PC-9 (cell line): ENCODE results near the gene PGS1. TPM values are rescaled to one million over a fixed set of nuclear protein-coding genes. Genes with fewer than 3 reads are reported as not detected.

ENCODE experiments used
- BruUV-seq: library from RNA; stranded (reverse); fragments of 400-500 nt; replicated peaks from 2 replicates; lab custom pipeline; 2021; lab: Mats Ljungman, UMichigan
- CTCF ChIA-PET: fragments of 300-600 bp; sonication (Branson Sonifier 250); formaldehyde crosslinking; loops from one replicate; lab custom pipeline; 2022; ENCODE audit warnings: antibody characterized with exemption; lab: Charles Lee
- POLR2A ChIA-PET: fragments of 300-600 bp; sonication (Branson Sonifier 250); formaldehyde crosslinking; loops from one replicate; lab custom pipeline; 2022; ENCODE audit warnings: antibody characterized with exemption; ENCODE audit not compliant: unreplicated experiment; lab: Charles Lee
- DNase-seq, 2 experiments: peaks; one replicate each; pipeline versions ENCODE4 v3.0.0 to v3.0.0-alpha.2; 2015 to 2022; ENCODE audit warnings: mixed read lengths in 1 of 2
- H2AFZ ChIP-seq: fragments of 200-600 bp; sonication (generic); 2 replicates; pipeline ENCODE4 v1.8.1; 2017; ENCODE audit warnings: antibody characterized with exemption
- H3F3A ChIP-seq: fragments of 200-600 bp; sonication (generic); 2 replicates; pipeline ENCODE4 v1.8.1; 2017; ENCODE audit warnings: antibody characterized with exemption, mild to moderate bottlenecking, low read depth; ENCODE audit not compliant: insufficient read depth
- H3K27ac ChIP-seq: fragments of 200-600 bp; sonication (generic); 2 replicates; pipeline ENCODE4 v1.6.1; 2016; ENCODE audit warnings: mixed run types
- H3K27me3 ChIP-seq: fragments of 200-600 bp; sonication (generic); 2 replicates; pipeline ENCODE4 v1.6.1; 2016; ENCODE audit warnings: low read depth, mixed run types; ENCODE audit not compliant: insufficient read depth
- H3K36me3 ChIP-seq: fragments of 200-600 bp; sonication (generic); 2 replicates; pipeline ENCODE4 v1.6.1; 2016; ENCODE audit warnings: low read depth, mixed run types
- H3K4me1 ChIP-seq: fragments of 200-600 bp; sonication (generic); replicated peaks from 2 replicates; pipeline ENCODE4 v1.6.1; 2016; ENCODE audit warnings: mixed run types; ENCODE audit not compliant: insufficient read depth
- H3K4me2 ChIP-seq: fragments of 200-600 bp; sonication (generic); 2 replicates; pipeline ENCODE4 v1.6.1; 2017; ENCODE audit warnings: mixed run types
- H3K4me3 ChIP-seq: fragments of 200-600 bp; sonication (generic); 2 replicates; pipeline ENCODE4 v1.6.1; 2016; ENCODE audit warnings: mixed run types
- H3K79me2 ChIP-seq: fragments of 200-600 bp; sonication (generic); 2 replicates; pipeline ENCODE4 v1.6.1; 2017; ENCODE audit warnings: low read depth, mixed run types
- H3K9me2 ChIP-seq: fragments of 200-600 bp; sonication (generic); 2 replicates; pipeline ENCODE4 v1.8.1; 2017; ENCODE audit warnings: mild to moderate bottlenecking; ENCODE audit not compliant: insufficient read depth
- H3K9me3 ChIP-seq: fragments of 200-600 bp; sonication (generic); 2 replicates; pipeline ENCODE4 v1.8.1; 2016; ENCODE audit warnings: low read depth; ENCODE audit not compliant: insufficient read depth
- H4K20me1 ChIP-seq: fragments of 200-600 bp; sonication (generic); 2 replicates; pipeline ENCODE4 v1.8.1; 2017; ENCODE audit not compliant: insufficient read depth
- EZH2 ChIP-seq: fragments of 200-600 bp; sonication (generic); IDR thresholded peaks from 2 replicates; pipeline ENCODE4 v1.8.0; 2017; ENCODE audit warnings: antibody characterized with exemption, low read depth
- intact Hi-C: fragments of 100-400 bp; cut with micrococcal nuclease; formaldehyde crosslinking; loops from one replicate; pipeline ENCODE4 v1.10.0; 2022; ENCODE audit not compliant: unreplicated experiment
- total RNA-seq: library from RNA; stranded (reverse); gene quantifications from 2 replicates; pipeline ENCODE4 v1.2.3, GENCODE V29; 2021
- TF ChIP-seq, protein P1 (sequence below): fragments of 200-600 bp; sonication (generic); conservative IDR thresholded peaks from 2 replicates; pipeline ENCODE4 v1.6.1; 2017; ENCODE audit warnings: mixed run types, antibody characterized with exemption, mild to moderate bottlenecking, moderate library complexity

Gene PGS1
- total RNA-seq, 1 experiment from 2014 or later, result 40.2 TPM

DNA sequence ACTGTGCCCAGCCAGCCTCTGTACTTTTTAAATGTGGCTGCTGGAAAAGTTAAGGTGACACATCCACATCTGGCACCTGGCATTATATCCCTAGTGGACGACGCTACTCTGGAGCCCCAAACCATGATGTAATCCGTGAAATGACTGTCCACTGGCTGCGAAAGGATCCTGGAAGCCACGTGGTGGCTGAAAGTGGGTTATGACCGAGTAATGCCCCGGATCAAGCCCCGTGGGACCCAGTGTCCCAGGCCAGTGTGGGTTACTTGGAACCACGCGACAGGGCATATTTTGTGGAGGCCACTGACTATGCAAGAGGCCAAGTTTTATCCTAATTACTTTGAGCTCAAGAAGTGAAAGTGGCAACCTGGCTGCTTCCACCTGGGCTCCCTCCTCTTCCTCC lies 79.6 kb downstream of the PGS1 start:
- intact Hi-C loops, result no loop called here
- no peaks in the 10 kb centered on the region for H3K79me2 ChIP-seq
- POLR2A ChIA-PET, result no interaction called here
- H3F3A ChIP-seq, result no peaks in the 10 kb centered on the region
- H3K36me3 ChIP-seq, result no peaks in the 10 kb centered on the region
- no peak overlapping the region for H2AFZ ChIP-seq
- H3K4me2 ChIP-seq, result no peak overlapping the region
- H3K27me3 ChIP-seq, result no peaks in the 10 kb centered on the region
- DNase-seq, result no peak
- no peak overlapping the region for H3K27ac ChIP-seq
- no peak for TF ChIP-seq EZH2
- TF ChIP-seq, protein P1, sequence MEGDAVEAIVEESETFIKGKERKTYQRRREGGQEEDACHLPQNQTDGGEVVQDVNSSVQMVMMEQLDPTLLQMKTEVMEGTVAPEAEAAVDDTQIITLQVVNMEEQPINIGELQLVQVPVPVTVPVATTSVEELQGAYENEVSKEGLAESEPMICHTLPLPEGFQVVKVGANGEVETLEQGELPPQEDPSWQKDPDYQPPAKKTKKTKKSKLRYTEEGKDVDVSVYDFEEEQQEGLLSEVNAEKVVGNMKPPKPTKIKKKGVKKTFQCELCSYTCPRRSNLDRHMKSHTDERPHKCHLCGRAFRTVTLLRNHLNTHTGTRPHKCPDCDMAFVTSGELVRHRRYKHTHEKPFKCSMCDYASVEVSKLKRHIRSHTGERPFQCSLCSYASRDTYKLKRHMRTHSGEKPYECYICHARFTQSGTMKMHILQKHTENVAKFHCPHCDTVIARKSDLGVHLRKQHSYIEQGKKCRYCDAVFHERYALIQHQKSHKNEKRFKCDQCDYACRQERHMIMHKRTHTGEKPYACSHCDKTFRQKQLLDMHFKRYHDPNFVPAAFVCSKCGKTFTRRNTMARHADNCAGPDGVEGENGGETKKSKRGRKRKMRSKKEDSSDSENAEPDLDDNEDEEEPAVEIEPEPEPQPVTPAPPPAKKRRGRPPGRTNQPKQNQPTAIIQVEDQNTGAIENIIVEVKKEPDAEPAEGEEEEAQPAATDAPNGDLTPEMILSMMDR, result no peak
- no peak overlapping the region for H3K4me3 ChIP-seq
- no peaks in the 10 kb centered on the region for H4K20me1 ChIP-seq
- no peaks in the 10 kb centered on the region for H3K9me3 ChIP-seq
- H3K4me1 ChIP-seq, result no peaks in the 10 kb centered on the region
- H3K9me2 ChIP-seq, result no peaks in the 10 kb centered on the region
- CTCF ChIA-PET, result no interaction called here
- BruUV-seq, result no TSS peak

DNA sequence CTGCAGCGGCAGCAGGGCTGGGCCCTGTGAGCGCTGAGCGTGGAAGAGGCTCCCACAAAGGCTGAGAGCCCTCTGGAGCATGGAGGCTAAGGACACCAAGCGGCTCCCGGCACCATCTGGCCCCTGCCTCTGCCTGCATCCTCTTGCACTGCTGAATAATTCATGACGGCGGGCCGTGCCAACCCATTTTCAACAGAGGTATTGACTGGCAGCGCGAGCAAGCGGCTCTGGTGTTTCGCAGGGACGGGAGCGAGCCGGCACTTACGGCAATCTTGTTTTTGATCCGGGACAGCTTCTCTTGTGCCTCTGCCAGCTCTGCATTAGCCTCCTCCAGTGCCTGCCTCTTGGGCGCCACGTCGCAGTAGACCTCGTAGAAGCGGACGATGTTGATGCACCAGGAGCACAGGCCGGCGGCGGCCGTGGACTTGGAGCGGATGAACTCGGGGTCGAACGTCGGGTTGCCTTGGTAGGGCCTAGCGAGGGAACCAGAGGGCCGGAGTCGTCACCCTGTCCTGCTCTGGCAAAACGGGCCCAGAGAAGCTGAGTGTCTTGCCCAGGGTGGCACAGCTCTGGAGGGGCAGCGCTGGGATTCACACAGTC lies 80.4 kb downstream of the PGS1 start:
- H3K4me1 ChIP-seq, result no peaks in the 10 kb centered on the region
- DNase-seq, result no peak
- TF ChIP-seq, protein P1, result no peak
- no peak for TF ChIP-seq EZH2
- ChIA-PET POLR2A (no interaction called here), CTCF (no interaction called here)
- H3K27me3 ChIP-seq, result no peaks in the 10 kb centered on the region
- no TSS peak for BruUV-seq
- H3K9me2 ChIP-seq, result no peaks in the 10 kb centered on the region
- no peak overlapping the region for H3K4me3 ChIP-seq
- H3K27ac ChIP-seq, result no peak overlapping the region
- H2AFZ ChIP-seq, result no peak overlapping the region
- intact Hi-C loops, result no loop called here
- no peaks in the 10 kb centered on the region for H4K20me1 ChIP-seq
- H3K4me2 ChIP-seq, result no peak overlapping the region
- H3K9me3 ChIP-seq, result no peaks in the 10 kb centered on the region
- no peaks in the 10 kb centered on the region for H3K79me2 ChIP-seq
- no peaks in the 10 kb centered on the region for H3F3A ChIP-seq
- no peaks in the 10 kb centered on the region for H3K36me3 ChIP-seq

DNA sequence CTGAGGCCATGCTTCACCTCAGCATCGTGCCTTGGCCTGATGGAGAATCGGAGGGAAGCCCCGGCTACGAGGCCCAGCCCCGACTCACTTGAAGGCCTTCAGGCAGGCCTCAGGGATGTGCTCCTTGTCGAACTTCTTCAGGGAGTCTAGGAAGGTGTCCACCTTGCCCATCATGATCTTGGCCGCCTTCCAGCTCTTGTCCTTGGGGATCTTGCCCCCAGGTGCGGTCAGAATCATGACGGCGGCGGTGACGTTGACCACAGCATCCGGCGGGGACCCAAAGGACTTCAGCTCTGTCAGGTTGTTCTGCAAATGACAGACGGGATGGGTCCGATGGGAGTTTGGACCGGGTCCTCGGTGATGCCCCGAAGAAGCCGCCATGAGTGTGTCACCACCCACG lies 81.2 kb downstream of the PGS1 start:
- Histone ChIP-seq H4K20me1 (no peaks in the 10 kb centered on the region), H3K27me3 (0 out of 2 replicates have a peak, but pooled peaks cover 3% of the 10 kb centered on the region), H3K79me2 (no peaks in the 10 kb centered on the region), H3F3A (no peaks in the 10 kb centered on the region), H3K4me3 (no peak overlapping the region), H2AFZ (no peak overlapping the region), H3K27ac (no peak overlapping the region), H3K4me2 (no peak overlapping the region), H3K4me1 (no peaks in the 10 kb centered on the region), H3K9me2 (no peaks in the 10 kb centered on the region), H3K36me3 (no peaks in the 10 kb centered on the region), H3K9me3 (no peaks in the 10 kb centered on the region)
- no peak for TF ChIP-seq EZH2
- TF ChIP-seq, protein P1, result no peak
- BruUV-seq, result no TSS peak
- POLR2A ChIA-PET, result no interaction called here
- intact Hi-C loops, result no loop called here
- CTCF ChIA-PET, result no interaction called here
- no peak for DNase-seq
